ENCODE data around the gene TCP11. TPM values are rescaled to one million over a fixed set of nuclear protein-coding genes. Genes with fewer than 3 reads are reported as not detected.

TCP11 gene
- total RNA-seq, 4 donors from 2014 or later, result not detected

- peaks cover 0 to 50% (median 0%) of the 10 kb centered on the region in 3 donors for H3K36me3 ChIP-seq
- no peak for DNase-seq
- H3K27ac ChIP-seq, result no peak overlapping the region
These were observed 69.0 kb downstream of the TCP11 start for GRCh38 chr6:35072051-35072697.

DNA sequence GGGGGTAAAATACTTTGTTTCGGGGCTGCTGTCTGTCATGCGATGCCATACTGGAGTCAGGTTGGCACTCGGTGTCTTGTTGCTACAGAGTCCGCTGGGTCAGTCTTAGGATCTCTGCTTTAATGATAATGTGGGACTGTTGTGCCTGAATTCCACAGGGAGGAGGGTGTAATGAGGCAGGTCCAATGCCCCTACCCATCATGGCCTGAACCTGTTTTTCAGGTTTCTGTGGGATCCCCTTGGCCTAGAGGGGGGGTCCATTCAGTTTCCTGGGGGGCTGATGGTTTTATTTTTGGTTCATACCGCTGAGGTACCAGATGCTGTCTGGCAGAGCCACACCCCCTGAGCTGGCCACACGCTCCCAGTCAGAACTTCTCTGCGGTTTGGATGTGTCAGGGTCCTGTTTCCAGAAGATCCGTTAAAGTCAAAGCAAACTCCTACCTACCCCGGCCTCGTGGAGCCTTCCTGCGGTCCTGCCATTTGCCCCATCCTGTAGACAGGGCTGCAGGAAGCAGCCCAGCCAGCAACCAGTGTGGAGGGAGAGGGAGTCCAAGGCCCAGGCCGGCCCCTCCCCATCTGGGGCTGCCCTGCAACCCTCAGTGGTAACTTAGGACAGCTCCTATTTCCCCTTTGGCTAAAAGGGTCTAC lies 69.7 kb downstream of the TCP11 start:
- DNase-seq, result no peak
- peaks cover 0 to 49% (median 0%) of the 10 kb centered on the region in 3 donors for H3K36me3 ChIP-seq
- H3K9me3 ChIP-seq, result no peaks in the 10 kb centered on the region
- TF ChIP-seq, protein P1, sequence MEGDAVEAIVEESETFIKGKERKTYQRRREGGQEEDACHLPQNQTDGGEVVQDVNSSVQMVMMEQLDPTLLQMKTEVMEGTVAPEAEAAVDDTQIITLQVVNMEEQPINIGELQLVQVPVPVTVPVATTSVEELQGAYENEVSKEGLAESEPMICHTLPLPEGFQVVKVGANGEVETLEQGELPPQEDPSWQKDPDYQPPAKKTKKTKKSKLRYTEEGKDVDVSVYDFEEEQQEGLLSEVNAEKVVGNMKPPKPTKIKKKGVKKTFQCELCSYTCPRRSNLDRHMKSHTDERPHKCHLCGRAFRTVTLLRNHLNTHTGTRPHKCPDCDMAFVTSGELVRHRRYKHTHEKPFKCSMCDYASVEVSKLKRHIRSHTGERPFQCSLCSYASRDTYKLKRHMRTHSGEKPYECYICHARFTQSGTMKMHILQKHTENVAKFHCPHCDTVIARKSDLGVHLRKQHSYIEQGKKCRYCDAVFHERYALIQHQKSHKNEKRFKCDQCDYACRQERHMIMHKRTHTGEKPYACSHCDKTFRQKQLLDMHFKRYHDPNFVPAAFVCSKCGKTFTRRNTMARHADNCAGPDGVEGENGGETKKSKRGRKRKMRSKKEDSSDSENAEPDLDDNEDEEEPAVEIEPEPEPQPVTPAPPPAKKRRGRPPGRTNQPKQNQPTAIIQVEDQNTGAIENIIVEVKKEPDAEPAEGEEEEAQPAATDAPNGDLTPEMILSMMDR (IDR thresholded peaks at IDR 0.05), result no peak
- no peak for TF ChIP-seq POLR2A (IDR thresholded peaks at IDR 0.05)
- H3K4me1 ChIP-seq, result no peaks in the 10 kb centered on the region
- H3K4me3 ChIP-seq, result no peak overlapping the region
- H3K27me3 ChIP-seq, result no peaks in the 10 kb centered on the region
- H3K27ac ChIP-seq, result no peak overlapping the region

More at GRCh38 chr6:35072051-35072697, 69.0 kb downstream of the TCP11 start:
- Histone ChIP-seq H3K4me3 (no peak overlapping the region), H3K4me1 (no peaks in the 10 kb centered on the region), H3K27me3 (no peaks in the 10 kb centered on the region), H3K9me3 (no peaks in the 10 kb centered on the region)
- TF ChIP-seq, protein P1 (IDR thresholded peaks at IDR 0.05), result no peak

DNA sequence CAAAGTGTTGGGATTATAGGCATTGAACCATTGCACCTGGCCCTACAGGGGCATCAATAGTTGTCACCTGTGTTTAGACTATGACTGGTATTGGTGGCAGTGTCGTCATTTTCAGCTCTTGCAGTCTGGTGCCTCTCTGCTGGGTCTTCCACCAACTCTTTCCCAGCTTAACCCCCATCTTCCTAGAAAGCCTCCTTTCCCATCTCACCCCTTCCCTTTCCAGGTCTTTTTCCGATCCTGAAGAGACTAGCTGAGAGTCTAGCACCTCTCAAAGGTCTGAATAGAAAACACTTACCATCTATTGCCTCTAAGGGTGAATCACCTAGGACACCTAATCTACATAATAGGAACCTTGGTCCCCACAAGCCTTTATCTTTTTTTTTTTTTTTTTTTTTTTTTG lies 71.0 kb downstream of the TCP11 start:
- Histone ChIP-seq H3K4me3 (no peak overlapping the region), H3K9me3 (no peaks in the 10 kb centered on the region), H3K27me3 (no peaks in the 10 kb centered on the region), H3K4me1 (no peaks in the 10 kb centered on the region), H3K27ac (no peak overlapping the region), H3K36me3 (peaks cover 0 to 56% (median 0%) of the 10 kb centered on the region in 3 donors)
- TF ChIP-seq, protein P1 (IDR thresholded peaks at IDR 0.05), result no peak
- no peak for TF ChIP-seq POLR2A (IDR thresholded peaks at IDR 0.05)
- DNase-seq, result no peak

DNA sequence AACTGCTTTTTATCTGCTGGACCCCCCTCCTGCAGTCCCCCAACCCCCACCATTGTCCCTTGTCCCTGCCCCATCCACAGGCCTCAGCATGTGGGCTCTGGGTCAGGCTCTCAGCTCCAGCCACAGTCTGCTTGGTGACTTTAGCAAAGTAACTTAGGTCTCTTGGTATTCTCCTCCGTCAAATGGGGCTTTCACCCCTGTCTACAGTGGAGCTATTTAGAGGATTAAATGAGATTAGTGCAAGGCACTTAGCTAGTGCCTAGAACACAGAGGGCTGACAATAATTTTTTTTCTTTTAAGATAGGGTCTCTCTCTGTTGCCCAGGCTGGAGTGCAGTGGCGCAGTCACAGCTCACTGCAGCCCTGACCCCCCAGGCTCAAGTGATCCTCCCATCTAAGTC lies 71.9 kb downstream of the TCP11 start:
- no peaks in the 10 kb centered on the region for H3K27me3 ChIP-seq
- no peak overlapping the region for H3K27ac ChIP-seq
- H3K36me3 ChIP-seq, result peaks cover 0 to 59% (median 0%) of the 10 kb centered on the region in 3 donors
- H3K4me1 ChIP-seq, result no peaks in the 10 kb centered on the region
- DNase-seq, result no peak
- no peak overlapping the region for H3K4me3 ChIP-seq
- no peak for TF ChIP-seq POLR2A (IDR thresholded peaks at IDR 0.05)
- TF ChIP-seq, protein P1 (IDR thresholded peaks at IDR 0.05), result no peak
- H3K9me3 ChIP-seq, result no peaks in the 10 kb centered on the region

DNA sequence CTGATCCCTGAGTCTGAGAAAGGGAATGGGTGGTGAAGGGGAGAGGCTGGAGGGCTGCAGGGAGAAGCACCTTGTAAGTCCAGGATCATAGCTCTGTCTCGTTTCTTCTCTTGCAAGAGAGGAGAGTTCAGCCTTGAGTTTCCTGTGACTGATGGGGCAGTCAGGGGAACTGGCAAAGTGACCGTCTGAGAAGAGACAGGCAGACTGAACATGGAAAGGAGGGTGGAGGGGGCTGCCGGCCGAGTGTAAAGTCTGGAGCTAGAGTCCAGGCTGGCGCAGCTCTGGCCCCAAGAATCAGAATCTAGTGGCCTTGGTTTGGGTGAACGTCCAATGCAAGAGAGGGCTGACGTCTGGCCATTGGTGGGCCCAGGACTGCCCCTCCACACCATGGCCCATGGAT lies 72.5 kb downstream of the TCP11 start:
- H3K9me3 ChIP-seq, result no peaks in the 10 kb centered on the region
- H3K27me3 ChIP-seq, result no peaks in the 10 kb centered on the region
- H3K36me3 ChIP-seq, result peaks cover 0 to 59% (median 0%) of the 10 kb centered on the region in 3 donors
- H3K27ac ChIP-seq, result peak overlapping the region in 1 of 4 donors; percentile 30
- no peak for TF ChIP-seq POLR2A (IDR thresholded peaks at IDR 0.05)
- TF ChIP-seq, protein P1 (IDR thresholded peaks at IDR 0.05), result no peak
- H3K4me3 ChIP-seq, result no peak overlapping the region
- no peaks in the 10 kb centered on the region for H3K4me1 ChIP-seq
- no peak for DNase-seq

Measured in Peyer's patch (tissue), 4 donors.